Amniotic stem cell (primary cell): ENCODE measurements around the gene EXOC3L2.
A peak's percentile ranks its signal among the peaks of the same experiment; 100 is the strongest.

Source experiments
- DNase-seq: peaks from one replicate; lab custom pipeline; 2025; lab: John Stamatoyannopoulos, UW

Gene EXOC3L2

DNA sequence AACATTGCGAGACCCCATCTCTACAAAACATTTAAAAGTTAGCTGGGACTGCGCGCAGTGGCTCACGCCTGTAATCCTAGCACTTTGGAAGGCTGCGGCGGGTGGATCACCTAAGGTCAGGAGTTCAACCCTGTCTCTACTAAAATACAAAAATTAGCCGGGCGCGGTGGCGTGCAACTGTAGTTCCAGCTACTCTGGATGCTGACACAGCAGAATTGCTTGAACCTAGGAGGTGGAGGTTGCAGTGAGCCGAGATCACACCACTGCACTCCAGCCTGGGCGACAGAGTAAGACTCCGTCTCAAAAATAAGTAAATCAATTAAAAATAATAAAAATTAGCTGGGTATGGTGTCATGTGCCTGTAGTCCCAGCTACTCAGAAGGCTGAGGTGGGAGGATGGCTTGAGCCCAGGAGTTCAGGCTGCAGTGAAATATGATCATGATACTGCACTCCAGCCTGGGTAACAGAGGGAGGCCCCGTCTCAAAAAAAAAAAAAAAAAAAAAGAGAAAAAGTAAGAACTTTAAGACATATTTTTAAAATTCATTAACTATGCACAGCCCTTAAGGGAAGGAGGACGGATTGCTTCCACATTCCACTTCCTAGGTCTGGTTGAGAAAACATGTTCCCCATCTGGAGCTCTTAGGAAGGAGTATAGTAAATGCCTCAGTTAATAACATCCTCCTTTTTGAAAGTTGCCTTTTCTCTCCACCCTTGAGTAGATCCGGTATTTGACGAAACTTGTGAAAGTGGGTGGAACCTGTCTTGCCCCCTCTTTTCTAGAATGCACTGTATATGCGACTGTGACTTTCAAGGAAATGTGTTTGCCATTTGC is 26.1 kb downstream of the EXOC3L2 start:
- no peak for DNase-seq

DNA sequence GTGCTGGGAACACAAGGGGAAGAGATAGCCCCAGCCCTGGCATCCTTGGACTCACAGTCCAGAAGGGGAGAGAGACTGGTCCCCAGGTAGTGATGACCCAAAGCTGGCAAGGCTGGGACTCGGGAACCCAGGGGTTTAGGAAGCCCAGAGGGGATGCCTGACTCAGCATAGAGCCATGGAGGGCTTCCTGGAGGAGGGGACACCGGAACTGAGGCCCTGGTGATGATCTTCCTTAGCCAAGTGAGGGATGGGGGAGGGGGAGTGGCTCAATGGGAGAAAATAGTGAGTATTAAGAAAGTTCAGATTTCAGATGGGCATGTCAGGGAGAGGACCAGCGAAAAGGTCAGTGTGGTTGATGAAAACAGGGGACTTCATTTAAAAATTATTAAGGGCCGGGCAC is 26.8 kb downstream of the EXOC3L2 start:
- no peak for DNase-seq

DNA sequence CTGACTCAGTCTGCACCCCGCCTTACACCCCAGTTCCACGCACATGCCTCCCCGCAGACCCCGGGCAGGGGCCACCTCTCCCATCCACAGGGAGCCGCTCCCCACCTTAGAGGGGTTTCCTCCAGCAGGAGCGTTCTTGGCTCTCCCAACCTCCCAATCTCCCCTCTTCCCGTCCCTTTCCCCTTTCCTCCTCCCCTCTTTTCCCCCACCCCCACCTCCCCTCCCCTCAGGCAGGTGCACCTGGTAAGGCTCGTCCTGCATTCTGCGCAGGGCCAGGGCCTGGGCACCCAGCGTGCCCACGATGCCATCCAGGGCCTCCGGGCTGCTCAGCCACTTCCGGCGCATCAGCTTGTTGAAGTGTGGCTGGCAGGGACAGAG is 27.3 kb downstream of the EXOC3L2 start:
- no peak for DNase-seq

DNA sequence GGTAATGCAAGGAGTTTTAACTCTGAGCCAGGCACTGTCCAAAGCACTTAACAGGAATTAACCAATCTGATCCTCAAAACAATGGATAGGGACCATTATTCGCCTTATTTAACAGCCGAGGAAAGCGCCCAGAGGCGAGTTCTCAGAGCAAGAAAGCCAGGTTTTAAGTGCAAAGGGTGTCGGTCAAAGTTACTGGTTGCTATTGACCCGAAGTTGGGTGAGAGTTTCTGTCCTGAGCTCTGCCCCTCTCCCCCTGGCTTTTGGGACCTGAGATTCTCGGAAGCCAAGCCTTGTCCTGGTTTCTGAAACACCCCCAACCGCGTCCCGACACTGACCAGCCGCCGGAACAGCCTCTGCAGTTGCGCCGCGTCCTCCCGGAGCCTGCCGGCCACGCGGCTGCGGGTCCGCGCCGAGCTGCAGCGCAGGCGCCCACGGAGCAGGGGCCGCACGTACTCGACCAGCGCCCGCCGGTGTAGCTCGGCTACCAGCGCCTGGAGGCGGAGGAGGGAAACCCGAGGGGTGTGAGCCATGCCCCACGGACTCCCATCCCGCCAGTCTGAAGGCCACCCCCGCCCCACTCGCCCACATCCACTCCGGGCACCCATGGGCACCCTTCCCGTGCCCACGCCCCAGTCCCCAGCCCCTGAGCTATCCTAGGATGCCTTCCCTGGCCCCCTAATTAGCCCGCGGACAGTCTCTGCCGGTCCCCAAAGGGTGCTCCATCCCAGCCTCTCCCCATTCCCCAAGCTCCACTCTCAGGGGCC is 27.8 kb downstream of the EXOC3L2 start:
- no peak for DNase-seq

DNA sequence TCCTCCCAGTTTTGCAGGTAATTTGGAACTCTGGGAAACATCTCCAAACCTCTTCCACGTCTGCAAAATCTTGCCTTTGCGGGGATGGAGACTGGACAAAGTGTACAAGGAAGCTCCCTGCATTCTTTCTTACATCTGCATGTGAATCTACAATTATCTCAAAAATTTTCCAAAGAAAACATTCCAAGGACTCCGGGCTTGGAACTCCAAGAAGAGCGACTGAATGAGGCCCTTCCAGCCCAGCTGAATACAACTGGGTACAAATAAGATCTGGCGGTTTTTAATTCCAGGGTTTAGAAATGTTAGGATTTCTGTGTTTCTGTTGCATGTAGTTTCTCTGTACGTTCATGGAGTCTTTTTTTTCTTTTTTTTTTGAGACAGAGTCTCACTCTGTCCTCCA is 28.5 kb downstream of the EXOC3L2 start:
- DNase-seq = peak; percentile 6

DNA sequence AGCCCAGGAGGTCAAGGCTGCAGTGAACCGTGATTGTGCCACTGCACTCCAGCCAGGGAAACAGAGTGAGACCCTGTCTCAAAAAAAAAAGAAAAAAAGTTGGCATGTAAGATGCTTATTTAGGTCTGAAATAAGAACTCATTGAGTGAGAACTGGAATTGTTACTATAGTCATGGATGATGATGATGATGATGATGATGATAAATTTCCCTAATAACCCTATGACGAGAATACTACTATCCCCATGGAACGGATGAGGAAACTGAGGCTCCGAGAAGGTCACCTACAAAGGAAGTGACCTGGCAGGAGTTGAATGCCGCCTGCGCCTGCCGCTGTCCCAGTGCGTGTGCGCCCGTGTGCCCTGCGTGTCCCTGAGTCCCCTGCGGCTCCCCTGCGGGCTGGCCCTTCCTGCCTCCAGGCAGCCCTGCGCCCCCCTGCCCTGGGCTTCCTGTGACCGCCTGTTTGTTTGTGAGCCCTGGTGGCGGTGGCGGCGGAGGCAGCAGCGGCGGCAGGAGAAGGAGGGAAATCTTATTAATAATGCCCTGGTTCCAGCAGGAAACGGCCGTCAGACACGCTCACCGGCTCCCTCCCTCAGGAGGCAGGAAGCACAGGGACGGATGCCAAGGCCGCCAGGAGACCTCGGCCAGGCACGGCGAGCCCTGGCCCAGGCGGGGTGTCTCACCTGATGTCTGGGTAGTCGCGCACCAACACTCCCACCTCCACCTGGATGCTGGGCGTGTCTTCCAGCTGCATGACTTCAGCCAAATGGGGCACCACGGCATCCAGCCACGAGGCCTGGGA is 29.6 kb downstream of the EXOC3L2 start:
- no peak for DNase-seq

DNA sequence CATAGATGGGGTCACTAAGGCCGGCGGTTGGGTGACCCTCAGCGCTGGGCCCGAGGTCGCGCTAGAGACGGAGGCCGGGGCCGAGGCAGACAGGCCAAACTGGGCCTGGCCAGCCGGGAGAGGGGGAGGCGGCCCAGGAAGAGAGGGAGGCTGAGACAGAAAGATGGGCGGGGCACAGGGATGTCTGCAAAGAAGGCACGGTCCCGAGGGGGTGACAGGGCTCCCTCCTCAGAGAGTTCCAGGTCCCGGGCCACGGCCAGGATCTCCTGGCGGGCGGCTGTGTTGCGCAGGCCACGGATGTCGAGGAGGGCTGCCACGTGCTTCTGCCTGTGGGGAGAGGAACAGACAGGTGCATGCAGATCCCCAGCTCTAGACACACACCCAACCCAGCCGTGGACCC is 32.2 kb downstream of the EXOC3L2 start:
- DNase-seq = no peak

DNA sequence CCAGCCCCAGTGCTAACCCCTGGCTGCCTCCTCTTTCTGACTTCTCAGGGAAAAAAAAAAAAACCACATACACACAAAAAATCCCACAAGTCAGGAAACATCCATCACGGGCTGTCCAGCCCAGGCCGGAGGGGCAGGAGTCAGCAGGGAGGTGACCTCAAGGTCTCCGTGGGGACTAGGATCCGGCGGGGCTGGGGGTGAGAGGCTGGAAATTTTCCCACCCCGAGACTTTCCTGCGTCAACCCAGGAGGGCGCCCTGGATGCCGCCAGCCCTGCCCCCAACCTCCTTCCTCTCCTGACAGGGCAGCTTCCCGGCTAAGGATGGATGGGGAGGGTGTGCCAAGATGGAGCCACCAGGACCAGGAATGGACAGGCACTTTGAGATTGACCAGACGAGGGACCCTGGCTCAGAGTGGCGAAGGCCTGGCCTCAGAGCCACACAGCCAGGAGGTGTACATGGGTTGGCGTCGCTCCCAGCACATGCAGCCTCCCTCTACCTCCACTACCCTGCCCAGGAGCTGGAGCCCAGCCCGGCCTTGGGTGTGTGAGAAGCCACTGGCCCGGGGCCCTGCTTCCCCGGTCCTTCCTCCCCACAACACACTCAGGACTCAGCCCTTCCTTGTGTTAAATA is 33.3 kb downstream of the EXOC3L2 start:
- no peak for DNase-seq

DNA sequence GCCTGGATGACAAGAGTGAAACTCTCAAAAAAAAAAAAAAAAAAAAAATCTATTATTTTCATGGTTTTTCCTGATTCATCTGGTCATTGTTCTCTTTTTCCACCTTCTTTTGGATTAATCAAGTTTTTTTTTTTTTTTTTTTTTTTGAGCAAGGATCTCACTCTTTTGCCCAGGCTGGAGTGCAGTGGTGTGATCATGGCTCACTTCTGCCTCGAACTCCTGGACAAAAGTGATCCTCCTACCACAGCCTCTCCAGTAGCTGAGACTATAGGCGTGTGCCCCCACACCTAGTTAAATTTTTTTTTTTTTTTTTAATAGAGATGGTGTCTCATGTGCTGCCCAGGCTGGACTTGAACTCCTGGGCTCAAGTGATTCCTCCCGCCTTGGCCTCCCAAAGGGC is 38.9 kb downstream of the EXOC3L2 start:
- DNase-seq = no peak

DNA sequence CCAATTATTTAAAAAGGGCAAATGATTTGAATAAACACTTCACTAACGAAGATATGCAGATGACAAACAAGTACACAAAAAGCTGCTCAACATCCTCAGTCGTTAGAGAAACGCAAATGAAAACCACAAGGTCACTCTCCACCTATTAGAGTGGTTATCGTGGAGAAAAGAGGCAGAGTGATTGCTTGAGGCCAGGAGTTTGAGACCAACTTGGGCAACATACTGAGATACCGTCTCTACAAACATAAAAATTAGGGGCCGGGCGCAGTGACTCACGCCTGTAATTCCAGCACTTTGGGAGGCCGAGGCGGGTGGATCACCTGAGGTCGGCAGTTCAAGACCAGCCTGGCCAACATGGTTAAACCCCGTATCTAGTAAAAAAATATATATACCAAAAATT is 39.4 kb downstream of the EXOC3L2 start:
- no peak for DNase-seq

DNA sequence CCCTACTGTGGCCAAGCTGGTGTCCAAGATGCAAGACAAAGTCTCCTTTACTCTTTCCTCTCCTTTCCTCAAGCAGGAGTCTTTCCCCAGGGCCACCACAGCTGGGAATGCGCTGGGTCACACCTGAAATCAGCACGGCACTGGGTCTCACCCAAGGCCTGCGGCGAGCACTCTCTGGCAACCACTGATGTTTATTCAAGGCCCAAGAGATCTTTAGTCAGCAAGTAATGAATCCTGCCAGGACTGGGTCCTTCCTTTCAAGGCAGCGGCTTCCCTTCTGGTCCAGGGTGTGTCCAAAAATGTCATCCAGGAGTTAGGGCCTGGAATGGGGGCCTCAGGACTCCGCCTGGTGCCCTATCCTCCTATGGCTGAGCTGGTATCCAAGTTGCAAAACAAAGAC is 42.6 kb downstream of the EXOC3L2 start:
- no peak for DNase-seq

DNA sequence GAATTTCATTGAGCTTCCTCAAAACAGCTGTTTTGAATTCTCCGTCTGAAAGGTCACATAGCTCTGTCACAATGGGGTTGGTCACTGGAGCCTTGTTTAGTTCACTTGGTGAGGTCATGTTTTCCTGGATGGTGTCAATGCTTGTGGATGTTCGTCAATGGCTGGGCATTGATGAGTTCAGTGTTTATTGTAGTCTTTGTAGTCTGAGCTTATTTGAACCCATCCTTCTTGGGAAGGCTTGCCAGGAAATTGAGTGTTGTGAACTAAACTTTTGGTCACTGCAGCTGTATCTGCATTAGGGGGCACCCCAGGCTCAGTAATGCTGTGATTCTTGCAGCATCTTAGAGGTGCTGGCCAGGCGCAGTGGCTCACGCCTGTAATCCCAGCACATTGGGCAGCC is 44.6 kb downstream of the EXOC3L2 start:
- DNase-seq = no peak

DNA sequence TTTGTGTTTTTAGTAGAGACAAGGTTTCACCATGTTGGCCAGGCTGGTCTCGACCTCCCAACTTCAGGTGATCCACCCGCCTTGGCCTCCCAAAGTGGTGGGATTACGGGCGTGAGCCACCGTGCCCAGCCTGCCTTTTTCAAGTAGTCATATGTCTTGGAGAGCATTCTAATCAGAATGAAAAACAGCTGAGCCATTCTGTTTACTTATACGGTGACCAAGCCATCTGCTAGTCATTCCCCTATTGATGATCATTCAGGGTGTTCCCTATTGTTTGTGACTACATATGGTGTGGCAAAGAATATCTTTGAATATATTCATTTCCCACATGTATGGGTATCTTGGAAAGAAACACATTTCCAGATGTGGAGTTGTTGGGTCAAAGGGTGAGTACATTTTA is 49.4 kb downstream of the EXOC3L2 start:
- DNase-seq = peak; percentile 26

DNA sequence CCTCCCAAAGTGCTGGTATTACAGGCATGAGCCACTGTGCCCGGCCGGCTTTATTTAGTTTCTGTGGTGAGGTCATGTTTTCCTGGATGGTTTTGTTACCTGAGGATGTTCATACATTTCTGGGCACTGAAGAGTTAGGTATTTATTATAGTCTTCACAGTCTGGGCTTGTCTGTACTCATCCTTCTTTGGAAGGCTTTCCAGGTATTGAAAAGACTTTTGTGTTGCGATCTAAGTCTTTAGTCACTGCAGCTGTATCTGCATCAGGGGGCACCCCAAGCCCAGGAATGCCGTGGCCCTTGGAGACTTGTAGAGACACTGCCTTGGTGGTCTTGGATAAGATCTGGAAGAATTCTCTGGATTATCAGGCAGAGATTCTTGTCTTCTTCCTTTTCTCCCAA is 53.8 kb downstream of the EXOC3L2 start:
- DNase-seq = no peak

DNA sequence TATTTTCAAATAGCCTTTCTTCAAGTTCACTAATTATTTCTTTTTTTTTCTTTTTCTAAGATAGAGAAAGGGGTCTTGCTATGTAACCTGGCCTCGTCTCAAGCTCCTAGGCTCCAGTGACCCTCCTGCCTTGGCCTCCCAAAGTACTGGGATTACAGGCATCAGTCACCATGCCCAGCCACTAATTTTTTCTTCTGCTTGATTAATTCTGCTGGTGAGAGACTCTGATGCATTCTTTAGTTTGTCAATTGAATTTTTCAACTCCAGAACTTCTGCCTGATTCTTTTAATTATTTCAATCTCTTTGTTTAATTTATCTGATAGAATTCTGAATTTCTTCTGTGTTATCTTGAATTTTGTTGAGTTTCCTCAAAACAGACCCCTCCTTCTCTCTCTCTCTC is 55.2 kb downstream of the EXOC3L2 start:
- DNase-seq = no peak

DNA sequence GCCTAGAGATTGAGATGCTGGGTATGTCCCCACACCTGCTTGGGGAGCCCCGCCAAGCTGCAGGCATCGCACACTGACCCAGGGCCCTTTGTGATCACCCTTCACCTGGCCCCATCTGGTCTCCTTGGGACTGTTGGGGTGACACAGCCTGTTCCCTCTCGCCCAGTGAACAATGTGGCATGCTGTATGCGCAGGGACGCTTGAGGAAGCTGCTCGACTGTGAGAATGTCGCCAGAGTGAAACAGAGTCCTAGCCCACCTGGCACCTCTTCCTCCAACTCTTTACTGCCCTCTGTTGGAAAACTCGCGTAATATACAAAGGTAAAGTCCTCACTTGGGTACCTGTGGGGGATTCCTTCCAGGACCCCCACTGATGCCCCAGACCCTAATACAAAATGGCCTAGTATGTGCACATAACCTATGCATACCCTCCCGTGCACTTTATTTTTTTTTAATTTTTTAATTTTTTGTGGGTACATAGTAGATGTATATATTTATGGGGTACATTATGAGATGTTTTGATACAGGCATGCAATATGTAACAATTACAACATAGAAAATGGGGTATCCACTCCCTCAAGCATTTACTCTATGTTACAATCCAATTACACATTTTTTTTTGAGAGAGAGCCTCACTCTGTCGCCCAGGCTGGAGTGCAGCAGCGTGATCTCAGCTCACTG is 57.6 kb downstream of the EXOC3L2 start:
- DNase-seq = no peak

DNA sequence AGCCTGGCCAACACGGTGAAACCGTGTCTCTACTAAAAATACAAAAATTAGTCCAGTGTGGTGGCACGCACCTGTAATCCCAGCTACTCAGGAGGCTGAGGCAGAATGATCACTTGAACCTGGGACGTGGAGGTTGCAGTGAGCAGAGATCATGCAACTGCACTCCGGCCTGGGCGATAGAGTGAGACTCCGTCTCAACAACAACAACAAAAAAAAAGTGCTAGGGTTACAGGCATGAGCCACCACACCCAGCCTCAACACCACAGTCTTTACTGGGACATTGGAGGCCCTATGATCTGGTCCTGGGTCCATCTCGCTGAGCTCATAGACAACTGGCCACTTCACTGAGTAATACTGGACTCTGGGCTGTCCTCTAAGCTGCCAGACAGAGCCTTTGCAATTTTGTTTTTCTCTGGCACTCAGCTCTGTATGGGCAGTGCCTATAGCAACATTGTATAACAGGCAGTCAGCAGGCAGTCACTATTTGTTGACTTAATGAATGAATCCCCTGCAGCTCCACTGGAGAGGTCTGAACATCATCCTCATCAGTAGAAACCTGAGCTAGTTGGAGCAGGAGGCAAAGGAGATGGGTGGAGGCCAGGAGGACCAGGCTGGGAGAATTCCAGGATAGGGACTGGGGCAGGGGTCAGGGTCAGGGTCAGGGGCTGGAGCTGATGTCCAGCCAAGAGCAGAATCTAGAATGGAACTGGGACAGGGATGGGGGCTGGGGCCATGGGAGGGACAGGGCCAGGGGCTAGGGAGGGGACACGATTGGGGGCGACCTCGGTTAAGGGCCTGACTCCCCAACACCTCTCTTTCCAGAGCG is 58.5 kb downstream of the EXOC3L2 start:
- no peak for DNase-seq

DNA sequence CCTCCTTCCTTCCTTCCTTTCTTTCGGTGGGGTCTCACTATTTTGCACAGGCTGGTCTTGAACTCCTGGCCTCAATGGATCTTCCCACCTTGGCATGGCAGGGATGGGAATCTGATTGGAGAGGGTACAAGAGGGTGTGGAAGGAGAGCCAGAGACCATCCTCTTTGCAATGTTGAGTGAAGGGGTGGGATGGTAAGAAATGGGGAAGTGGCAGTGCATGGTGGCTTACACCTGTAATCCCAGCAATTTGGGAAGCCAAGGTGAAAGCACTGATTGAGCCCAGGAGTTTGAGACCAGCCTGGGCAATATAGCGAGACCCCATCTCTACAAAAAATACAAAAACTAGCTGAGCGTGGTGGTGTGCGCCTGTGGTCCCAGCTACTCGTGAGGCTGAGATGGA is 61.1 kb downstream of the EXOC3L2 start:
- no peak for DNase-seq

DNA sequence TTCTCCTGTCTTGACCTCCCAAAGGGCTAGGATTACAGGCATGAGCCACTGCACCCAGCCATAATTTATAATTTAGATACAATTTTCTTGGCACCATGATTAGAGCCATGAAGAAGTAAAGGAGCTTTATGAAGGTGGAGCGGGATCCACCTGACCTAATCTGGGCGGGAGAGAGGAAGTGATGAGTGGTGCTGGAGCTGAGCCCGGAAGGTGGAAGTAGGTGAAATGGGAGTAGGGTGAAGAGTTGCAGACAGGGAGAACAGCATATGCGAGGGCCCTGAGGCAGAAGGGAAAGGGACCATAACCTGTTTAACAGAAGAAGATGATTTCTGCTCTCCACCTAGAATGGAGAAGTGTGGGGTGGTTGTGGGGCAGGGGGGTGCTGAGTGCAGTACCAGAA is 62.4 kb downstream of the EXOC3L2 start:
- no peak for DNase-seq

DNA sequence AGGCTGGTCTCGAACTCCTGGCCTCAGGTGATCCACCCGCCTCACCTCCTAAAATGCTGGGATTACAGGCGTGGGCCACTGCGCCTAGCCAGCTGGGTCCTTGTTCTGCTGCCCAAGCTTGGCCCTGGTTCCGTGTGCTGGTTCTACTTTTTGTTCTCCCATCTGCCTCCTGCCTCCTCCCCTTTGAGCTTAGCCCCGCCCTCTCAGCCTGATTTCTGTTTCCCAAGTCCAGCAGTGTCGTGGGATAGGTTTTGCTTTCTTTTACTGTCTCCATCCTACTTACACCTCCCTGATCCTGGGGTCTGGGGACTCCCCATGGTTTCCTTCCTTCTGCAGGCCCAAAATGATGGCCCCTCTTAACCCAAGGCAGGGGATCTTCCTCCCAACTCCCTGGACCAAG is 64.3 kb downstream of the EXOC3L2 start:
- no peak for DNase-seq

DNA sequence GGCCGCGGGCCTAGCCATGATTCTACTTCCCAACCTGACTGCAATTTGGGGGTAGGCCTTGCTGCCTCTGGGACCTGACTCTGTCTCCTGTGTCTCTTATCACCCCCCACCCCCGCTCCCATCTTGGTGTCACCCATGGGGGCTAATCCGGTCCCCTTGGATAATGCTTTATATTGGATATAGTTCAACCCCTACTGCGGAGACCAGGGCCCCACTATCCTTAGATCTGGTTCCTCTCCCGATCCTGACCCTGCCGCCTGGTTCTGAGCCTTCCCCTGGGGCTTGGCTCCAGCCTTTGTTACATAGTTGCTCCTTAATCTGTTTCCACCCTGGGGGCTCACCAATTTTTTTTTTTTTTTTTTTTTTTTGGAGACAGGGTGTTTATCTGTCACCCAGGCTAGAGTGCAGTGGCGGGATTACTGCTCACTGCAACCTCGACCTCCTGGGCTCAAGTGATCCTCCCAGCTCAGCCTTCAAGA is 65.3 kb downstream of the EXOC3L2 start:
- DNase-seq = no peak
